Activated gamma-delta T cell treated with anti-CD3 and anti-CD28 coated beads, Interleukin-2, amount 50 U/mL, for 16 hours (primary cell): ENCODE measurements around the gene ASAP2.
"Not testable (repeated sequence)": the region's sequence is repeated elsewhere in the genome, so short reads cannot be mapped to it uniquely, and the experiment has no call there.

Experiments
- DNase-seq: peaks from one replicate; pipeline ENCODE4 v3.0.0-alpha.2; 2020; ENCODE audit warnings: low read depth

ASAP2 gene

DNA sequence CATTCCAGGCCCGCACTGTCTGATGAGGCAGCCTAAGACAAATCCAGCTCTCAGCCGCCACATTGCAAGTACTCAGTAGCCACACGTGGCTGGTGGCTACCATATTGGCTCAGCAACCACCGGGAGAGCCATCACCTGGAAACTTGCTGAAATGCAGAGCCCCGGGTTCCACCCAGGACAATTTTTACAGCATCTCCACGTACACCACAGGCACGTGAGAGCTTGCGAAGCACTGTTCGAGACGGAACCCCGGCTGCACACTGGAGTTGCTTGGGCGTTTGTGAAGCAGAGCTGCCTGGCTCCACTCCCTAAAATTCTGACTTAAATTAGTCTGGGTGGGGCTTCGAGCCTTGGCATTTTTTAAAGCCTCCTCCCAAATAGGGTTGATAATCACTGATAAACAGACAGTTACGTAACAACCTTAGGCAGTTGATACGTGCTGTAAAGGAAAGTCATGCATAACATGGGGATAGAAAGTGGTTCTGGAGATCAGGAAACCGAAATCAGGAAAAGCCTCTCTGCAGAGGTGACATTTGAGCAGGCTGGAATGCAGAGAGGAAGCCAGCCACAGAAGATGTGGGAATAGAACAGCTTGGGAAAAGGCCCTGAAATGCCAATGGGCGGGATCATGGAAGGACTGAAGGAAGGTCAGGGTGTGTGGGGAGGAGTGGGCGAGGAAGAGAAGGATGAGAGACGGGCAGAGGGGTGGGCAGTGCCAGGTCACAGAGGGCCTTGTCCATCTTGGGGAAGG is 6.2 kb downstream of the ASAP2 start:
- no peak for DNase-seq

GRCh38 chr2:9213477-9214051 is 7.0 kb downstream of the ASAP2 start:
- no peak for DNase-seq

DNA sequence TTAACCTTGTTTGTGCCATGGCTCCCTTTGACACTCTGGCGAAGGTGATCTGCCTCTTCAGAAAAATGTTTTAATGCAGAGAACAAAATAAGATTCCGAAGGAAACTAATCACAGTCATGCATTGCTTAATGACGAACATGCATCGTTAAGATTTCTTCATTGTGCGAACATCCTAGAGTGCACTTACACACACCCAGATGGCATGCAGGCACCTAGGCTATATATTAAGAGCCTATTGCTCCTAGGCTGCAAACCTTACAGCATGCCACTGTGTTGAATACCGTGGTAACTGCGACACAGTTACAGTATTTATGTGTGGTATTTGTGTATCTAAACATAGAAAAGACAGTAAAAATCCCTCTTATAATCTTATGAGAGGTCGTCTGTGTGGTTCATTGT is 8.3 kb downstream of the ASAP2 start:
- DNase-seq: no peak

DNA sequence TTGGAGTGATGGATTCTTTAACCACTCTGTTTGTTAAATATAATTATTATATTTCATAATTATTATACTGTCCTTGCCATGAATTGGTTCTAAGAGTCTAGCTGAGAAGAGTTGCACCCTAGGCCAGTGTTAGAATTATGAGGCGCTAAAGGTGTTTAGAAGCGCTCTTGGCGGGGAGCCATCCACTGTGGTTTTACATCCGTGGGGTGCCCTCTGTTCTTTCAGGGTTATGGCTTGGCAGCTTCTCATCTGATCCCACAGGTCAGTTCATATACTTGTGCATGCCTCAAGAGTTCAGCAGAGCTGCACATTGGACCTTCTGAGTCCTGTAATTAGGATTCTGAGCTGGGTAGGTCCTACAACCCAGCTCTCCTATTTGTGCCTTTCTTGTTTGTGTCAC is 9.1 kb downstream of the ASAP2 start:
- DNase-seq: no peak

DNA sequence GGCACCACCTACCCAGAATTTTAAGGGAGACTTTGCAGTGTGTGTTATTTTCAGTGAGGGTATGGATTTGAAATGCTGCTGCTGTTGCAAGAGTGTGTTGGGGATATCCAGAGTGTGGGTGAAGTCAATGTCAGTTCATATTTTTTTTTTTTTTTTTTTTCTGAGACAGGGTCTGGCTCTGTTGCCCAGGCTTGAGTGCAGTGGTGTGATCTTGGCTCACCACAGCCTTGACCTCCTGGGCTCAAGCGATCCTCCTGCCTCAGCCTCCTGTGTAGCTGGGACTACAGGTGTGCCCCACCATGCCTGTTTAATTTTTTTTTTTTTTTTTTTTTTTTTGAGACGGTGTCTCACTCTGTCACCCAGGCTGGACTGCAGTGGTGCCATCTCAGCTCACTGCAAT is 9.5 kb downstream of the ASAP2 start:
- DNase-seq: not testable (repeated sequence)

- no peak for DNase-seq
Observed at GRCh38 chr2:9217838-9218770, 11.5 kb downstream of the ASAP2 start.

DNA sequence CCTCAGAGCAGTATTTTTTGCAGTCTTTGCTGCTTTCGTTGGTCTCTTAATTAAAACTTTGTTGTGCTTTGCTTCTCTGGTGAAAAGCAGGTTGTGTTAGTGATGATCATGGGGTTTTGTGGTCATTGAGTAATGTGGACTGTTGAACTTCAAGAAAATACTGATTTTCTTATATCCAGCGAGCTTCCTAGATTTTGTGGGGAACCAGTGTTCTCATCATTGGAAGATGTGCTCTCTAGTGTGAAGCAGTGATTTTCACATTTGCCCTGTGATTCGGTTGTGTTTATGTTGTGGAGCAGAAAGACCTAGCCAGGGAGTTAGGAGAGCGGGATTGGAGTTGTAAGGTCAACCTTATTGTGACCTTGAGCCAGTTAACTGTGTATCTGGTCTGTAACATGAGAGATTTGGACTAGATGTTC is 12.4 kb downstream of the ASAP2 start:
- no peak for DNase-seq

DNA sequence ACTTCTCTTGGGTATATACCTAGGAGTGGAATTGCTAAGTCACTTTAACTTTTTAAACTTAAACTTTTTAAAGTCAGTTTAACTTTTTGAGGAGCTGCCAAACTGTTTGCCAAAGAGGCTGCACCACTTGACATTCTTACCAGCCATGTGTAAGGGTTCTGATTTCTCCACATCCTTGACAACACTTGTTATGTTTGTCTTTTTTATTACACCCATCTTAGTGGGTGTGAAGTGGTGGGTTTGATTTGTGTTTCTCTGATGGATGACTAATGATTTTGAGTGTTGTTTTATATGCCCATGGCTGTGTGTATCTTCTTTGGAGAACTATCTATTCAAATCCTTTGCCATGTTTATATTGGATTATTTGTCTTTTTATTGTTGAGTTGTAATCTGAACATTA is 13.6 kb downstream of the ASAP2 start:
- no peak for DNase-seq

DNA sequence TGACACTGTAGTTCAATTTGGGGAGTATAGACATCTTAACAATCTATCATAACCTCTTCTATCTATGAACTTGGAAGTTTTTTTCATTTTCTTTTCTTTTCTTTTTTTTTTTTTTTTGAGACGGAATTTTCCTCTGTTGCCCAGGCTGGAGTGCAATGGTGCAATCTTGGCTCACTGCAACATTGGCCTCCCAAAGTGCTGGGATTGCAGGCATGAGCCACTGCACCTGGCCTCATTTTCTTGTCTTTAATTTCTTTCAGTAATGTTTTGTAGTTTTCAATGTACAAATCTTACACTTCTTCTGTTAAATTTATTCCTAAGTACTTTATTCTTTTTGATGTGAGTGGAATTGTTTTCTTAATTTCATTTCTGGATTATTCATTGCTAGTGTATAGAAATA is 14.6 kb downstream of the ASAP2 start:
- no peak for DNase-seq

DNA sequence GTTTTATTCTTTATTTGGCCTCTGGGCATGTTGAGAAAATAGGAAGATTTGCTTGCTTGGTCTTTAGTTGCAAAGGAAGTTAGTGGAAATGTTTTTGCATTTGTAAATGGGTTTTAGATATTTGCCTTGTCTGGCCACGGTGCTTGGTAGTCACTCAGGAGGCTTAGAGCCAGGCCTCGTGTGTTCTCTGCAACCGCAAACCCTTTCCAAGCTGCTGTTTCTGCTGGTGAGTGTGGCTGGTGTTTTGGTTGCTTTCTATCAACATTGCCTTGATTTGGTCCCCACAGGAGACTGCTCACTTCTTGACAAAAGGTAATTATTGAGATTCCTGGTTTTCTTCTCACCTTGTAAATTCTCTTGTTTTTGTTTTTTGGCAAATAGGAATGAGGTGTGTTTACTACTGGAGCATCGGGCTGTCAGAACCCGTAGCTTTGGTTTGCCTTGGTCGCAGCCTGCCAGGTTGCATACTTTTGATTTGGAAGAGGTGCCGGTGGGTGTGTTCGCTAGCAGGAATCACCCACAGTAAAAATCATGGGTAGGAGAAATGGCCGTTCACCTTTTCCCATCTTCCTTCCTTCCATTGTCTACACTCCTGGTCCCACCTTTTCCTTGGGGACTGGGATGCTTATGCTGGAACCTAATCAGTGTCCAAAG is 15.8 kb downstream of the ASAP2 start:
- no peak for DNase-seq

DNA sequence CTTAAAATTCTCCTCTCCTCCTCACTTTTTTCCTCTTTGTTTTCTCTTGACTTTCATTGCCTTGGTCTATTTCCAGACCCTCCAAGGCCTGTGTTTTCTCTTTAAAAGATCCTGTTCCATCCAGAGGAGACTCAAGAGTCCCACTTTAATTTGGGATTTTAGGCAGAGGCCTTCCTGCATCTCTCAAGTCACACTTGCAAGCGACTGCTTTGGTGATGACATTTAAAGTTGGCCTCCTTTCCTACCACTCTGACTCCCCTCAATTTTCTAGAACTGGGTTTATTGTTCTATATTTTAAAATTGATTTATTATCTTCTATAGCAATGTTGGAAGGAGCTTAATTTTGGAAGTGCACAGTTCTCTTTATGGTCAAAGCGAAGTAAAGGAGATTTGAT is 16.3 kb downstream of the ASAP2 start:
- DNase-seq: no peak

- DNase-seq: no peak
Observed at GRCh38 chr2:9225806-9226205, 19.2 kb downstream of the ASAP2 start.

GRCh38 chr2:9226458-9227380 is 20.1 kb downstream of the ASAP2 start:
- no peak for DNase-seq

DNA sequence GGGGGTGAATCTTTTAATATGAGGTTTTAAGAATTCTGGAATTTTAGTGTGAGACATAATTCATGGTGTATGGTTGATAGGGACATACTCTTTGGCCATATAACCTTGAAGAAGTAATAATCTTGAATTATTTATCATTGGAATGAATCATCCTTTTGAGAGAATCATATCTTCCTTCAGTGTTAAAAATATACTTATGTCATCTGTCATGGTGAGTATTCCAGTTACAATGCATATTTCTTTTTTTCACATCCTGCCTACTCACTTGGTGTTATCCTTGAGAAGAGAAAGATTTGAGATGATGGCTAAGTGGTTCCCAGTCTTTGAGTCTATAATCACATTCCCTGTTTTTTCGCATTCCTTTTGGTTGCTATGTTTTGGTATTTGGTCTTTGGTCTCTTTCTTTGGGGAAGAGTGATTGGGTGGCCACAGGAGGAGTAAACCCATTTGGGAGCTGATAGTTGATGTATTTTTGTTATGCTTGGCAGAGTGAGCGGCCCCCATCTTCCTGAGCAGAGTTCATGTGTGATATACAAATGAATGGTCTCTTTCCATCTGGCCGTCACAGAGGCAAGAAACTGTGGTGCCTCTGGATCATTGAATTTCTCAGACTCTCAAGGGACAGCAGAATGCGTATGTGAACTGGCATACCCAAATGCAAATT is 21.6 kb downstream of the ASAP2 start:
- DNase-seq: no peak

DNA sequence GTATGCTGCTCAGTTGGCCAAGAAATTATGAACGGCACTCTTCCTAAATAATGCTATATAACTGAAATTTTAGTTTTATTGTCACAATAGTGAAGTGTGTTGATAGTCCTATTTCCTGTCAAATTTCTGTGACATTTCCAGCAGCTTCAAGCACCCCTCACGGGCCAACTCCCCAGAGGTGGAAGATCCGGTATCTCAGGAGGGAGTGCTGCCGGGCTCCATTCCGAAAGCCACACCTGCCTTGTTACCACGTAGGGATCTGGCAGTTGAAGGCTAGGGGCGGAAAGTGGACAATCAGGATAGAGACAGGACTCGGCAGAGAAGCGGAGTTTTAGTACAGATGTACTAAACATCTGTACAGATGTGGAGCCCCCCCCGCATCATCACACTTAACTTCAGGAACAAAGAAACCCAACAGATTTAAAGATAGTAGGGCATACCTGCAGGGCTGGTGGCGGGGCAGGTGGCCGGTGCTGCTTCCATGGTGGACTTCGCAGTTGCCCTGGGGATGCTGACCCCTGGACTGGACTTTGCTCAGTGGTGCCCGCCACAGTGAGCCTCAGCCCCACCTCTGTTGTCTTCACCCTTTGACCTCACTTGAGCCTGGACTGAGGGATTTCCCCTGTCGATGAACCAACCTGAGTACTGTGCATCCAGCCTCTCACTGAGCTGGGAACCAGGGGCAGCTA is 22.3 kb downstream of the ASAP2 start:
- no peak for DNase-seq

GRCh38 chr2:9229470-9229820 is 22.8 kb downstream of the ASAP2 start:
- DNase-seq: no peak

GRCh38 chr2:9230051-9230802 is 23.6 kb downstream of the ASAP2 start:
- no peak for DNase-seq

GRCh38 chr2:9230881-9231280 is 24.3 kb downstream of the ASAP2 start:
- DNase-seq: no peak
